ENCODE data around the gene ACAD10.

DNA sequence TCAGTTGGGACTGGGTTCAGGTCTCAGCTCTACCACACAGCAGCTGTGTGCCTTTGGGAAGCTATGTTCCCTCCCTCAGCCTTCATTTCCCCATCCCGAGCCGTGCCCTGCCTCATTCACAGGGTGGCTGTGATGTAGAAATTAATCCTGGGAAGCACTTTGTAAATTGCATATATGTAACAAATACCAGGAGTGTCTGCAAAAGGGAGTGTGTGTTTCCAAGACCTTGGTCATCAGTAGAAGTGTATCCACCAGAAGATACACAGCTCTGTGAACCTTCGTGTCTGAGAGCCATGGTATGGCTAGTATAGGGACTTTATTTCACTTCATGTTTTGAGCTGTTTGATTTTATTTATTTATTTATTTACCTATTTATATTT, 107.0 kb downstream of the ACAD10 start:
- TF ChIP-seq, protein P1, sequence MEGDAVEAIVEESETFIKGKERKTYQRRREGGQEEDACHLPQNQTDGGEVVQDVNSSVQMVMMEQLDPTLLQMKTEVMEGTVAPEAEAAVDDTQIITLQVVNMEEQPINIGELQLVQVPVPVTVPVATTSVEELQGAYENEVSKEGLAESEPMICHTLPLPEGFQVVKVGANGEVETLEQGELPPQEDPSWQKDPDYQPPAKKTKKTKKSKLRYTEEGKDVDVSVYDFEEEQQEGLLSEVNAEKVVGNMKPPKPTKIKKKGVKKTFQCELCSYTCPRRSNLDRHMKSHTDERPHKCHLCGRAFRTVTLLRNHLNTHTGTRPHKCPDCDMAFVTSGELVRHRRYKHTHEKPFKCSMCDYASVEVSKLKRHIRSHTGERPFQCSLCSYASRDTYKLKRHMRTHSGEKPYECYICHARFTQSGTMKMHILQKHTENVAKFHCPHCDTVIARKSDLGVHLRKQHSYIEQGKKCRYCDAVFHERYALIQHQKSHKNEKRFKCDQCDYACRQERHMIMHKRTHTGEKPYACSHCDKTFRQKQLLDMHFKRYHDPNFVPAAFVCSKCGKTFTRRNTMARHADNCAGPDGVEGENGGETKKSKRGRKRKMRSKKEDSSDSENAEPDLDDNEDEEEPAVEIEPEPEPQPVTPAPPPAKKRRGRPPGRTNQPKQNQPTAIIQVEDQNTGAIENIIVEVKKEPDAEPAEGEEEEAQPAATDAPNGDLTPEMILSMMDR (IDR thresholded peaks at IDR 0.05; ENCODE audit: insufficient read depth, low read depth, low read length), result no peak
- no peak for TF ChIP-seq EZH2 (IDR thresholded peaks at IDR 0.05; ENCODE audit: insufficient read depth, low read length)
